Left forelimb (tissue), 1 donor: ENCODE data around the gene COX8A.

Source experiments
- DNase-seq: peaks from one replicate; pipeline ENCODE4 v3.0.0-alpha.2; 2018; ENCODE audit warnings: low spot score

The COX8A gene

DNA sequence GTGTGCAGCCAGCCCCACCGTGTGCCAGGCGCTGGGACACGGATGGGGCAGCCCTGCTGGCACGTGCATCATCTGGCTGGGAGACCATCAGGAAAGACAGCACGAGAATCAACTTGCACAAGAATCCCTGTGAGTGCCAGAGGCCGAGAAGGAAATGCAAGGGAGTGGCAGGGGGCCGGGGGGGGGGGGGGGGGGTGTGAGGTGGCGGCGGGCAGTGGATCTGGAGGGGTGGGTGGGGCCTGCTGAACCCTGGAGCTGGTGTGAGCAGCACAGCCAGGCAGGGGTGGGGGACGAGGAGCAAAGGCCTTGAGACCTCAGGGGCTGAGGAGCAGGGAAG is 47.3 kb downstream of the COX8A start:
- no peak for DNase-seq

DNA sequence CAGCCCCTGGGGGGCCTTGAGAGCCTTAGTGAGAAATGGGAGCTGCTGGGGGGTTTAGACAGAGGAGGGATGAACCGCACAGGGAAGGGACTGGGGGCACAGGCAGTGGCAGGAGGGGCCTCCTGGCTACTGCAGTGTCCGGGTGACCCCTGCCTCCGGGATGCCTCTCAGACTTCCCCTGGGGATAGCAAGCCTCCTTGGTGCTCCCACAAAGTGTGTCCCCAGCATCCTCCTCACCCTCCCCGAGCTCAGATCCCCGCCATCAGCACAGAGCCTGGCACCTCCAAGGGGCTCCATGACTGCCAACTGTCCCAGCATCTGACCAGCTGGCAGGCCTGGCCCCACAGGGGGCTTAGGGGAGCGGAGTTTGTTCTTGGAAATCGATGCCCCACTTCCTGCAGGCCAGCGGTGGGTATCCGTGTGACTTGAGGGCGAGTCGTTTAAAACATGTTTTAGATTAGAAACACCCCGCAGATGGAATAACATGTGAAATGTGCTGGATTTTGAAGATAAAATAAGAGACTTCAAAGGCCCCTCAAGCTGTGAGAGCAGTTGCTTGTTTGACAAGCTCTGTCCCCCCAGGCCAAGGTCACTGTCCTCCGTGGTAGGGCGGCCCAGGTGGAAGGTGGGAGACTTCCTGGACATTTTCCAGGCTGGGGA is 47.8 kb downstream of the COX8A start:
- DNase-seq = no peak

DNA sequence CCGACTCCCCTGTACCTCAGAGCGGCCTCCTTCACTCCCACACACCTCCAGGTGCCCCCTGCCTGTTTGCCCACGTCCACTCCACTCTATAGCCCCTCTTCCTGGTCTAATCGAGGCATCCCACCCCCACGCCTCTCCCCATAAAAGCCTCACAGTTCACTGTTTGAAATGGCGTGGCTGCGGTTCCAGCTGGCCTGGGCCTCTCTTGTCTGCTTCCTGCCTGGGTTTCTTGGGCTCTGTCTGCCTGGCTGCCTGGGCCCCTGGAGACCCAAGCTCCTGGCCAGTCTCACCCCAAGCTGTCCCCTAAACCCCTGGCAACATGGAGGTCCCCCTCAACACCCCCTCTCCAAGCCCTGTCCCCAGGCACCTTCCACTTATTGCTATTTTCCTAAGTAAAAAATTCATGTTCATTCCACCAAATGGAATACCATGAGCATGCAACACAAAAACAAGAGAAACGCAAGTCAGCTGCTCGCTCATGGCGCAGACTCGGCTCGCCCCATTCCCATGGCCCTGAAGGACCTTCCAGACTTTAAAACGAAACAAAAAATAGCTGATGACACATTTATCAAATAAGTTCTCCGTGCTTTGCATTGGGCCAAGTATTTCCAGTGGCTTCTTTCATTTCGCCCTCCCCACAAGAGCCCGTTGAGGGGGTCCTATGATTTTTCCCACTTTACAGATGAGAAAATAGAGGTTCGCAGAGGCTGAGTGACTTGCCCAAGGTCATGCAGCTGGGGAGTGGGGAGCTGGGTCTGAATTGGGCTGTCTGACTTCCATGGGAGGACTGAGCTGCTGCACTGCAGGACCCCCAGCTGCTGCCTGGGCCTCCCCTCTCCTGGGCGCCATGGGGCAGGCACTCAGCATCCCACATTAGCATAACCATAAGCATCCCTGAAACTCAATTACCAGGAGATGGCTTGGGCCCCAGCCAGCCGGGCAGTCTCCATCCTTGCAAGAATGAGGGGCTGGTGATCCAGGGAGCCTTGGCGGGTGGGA is 49.6 kb downstream of the COX8A start:
- no peak for DNase-seq

DNA sequence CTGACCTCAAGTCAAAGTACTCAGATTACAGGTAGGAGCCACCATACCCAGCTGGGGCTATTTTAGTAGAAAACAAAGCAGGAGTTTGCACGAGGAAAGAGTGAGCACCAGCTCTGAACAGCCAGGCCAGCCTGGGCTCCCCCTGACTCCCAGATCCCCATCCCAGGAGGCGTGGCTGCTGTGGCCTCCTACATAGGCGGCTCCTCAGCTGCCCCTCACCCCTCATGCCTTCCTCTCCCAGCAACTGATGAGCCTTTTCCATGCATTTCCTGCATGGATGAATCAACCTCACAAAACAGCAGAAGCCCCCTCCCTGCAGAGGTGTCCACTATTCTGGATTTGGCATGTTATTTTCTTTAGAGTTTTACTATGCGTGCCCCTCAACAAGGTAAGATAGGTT is 50.8 kb downstream of the COX8A start:
- DNase-seq = no peak
